Gastrocnemius medialis (tissue), 4 donors: ENCODE measurements around the gene SEC61A1.

Experiments used
- POLR2A ChIP-seq, 2 donors: fragments of 450-650 bp; IDR thresholded peaks; one replicate each; pipeline ENCODE4 v1.6.1; 2017; ENCODE audit warnings: antibody characterized with exemption in 2 of 2, mild to moderate bottlenecking in 2 of 2, moderate library complexity in 2 of 2
- TF ChIP-seq, protein P1 (sequence below), 5 experiments: fragments of 450-650 bp in 3 of 5; fragments of 200-600 bp in 2 of 5; sonication (generic) in 2 of 5; IDR thresholded peaks in 4 of 5; conservative IDR thresholded peaks in 1 of 5; 1 replicate in 4 of 5; 2 replicates in 1 of 5; pipeline ENCODE4 v1.5.1; 2016 to 2019; ENCODE audit warnings: antibody characterized with exemption in 5 of 5, mild to moderate bottlenecking in 3 of 5, moderate library complexity in 3 of 5

DNA sequence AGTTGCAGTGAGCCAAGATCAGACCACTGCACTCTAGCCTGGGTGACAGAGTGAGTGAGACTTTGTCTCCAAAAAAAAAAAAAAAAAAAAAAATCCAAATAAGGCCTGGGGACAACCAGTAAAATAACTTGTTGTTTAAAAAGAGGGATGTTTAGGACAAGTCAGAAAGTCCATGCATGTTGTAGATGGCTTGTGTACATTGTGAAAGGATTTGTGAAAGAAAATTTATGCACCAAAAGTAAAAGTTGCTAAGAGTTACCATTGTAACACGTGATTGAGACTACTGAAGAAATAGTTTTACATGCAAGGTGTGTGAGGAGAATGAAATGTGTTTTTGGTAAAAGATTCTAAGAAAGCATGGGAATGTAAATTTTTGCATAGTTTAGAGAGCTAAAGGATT, 35.7 kb upstream of the SEC61A1 start:
- TF ChIP-seq, protein P1, sequence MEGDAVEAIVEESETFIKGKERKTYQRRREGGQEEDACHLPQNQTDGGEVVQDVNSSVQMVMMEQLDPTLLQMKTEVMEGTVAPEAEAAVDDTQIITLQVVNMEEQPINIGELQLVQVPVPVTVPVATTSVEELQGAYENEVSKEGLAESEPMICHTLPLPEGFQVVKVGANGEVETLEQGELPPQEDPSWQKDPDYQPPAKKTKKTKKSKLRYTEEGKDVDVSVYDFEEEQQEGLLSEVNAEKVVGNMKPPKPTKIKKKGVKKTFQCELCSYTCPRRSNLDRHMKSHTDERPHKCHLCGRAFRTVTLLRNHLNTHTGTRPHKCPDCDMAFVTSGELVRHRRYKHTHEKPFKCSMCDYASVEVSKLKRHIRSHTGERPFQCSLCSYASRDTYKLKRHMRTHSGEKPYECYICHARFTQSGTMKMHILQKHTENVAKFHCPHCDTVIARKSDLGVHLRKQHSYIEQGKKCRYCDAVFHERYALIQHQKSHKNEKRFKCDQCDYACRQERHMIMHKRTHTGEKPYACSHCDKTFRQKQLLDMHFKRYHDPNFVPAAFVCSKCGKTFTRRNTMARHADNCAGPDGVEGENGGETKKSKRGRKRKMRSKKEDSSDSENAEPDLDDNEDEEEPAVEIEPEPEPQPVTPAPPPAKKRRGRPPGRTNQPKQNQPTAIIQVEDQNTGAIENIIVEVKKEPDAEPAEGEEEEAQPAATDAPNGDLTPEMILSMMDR (IDR thresholded peaks at IDR 0.05 in 4 of 5, conservative IDR thresholded peaks at IDR 0.05 in 1 of 5): no peak
- no peak for TF ChIP-seq POLR2A (IDR thresholded peaks at IDR 0.05)
